A204.1 (cell line): ENCODE results near the gene M1AP.
"Not testable (repeated sequence)": the region's sequence is repeated elsewhere in the genome, so short reads cannot be mapped to it uniquely, and the experiment has no call there.

Experiments used
- FAIRE-seq: peaks from 2 replicates; lab custom pipeline; 2012; peaks lifted over from hg19 to GRCh38; lab: Jason Lieb, UNC

Gene M1AP

GRCh38 chr2:74646834-74647482 lies 1.2 kb downstream of the M1AP start:
- no peak for FAIRE-seq

GRCh38 chr2:74646201-74646600 lies 1.9 kb downstream of the M1AP start:
- peak; percentile 96 for FAIRE-seq

- FAIRE-seq = peak; percentile 96
These were observed 2.8 kb downstream of the M1AP start for GRCh38 chr2:74645344-74645743.

GRCh38 chr2:74639550-74639949 lies 8.6 kb downstream of the M1AP start:
- no peak for FAIRE-seq

- no peak for FAIRE-seq
These were observed 15.2 kb downstream of the M1AP start for GRCh38 chr2:74632939-74633312.

GRCh38 chr2:74632209-74632938 lies 15.8 kb downstream of the M1AP start:
- peak; percentile 93 for FAIRE-seq

GRCh38 chr2:74630454-74630853 lies 17.7 kb downstream of the M1AP start:
- not testable (repeated sequence) for FAIRE-seq

GRCh38 chr2:74628538-74629105 lies 19.5 kb downstream of the M1AP start:
- FAIRE-seq = peak; percentile 54

GRCh38 chr2:74625658-74626425 lies 22.3 kb downstream of the M1AP start:
- no peak for FAIRE-seq

- FAIRE-seq = no peak
These were observed 27.5 kb downstream of the M1AP start for GRCh38 chr2:74620671-74621070.

- no peak for FAIRE-seq
These were observed 28.4 kb downstream of the M1AP start for GRCh38 chr2:74619651-74620297.

GRCh38 chr2:74618410-74619083 lies 29.6 kb downstream of the M1AP start:
- no peak for FAIRE-seq

- no peak for FAIRE-seq
These were observed 31.0 kb downstream of the M1AP start for GRCh38 chr2:74617122-74617521.

- FAIRE-seq = no peak
These were observed 41.2 kb downstream of the M1AP start for GRCh38 chr2:74606927-74607326.

- no peak for FAIRE-seq
These were observed 44.7 kb downstream of the M1AP start for GRCh38 chr2:74603282-74604000.

GRCh38 chr2:74602586-74603281 lies 45.4 kb downstream of the M1AP start:
- no peak for FAIRE-seq

GRCh38 chr2:74599676-74600075 lies 48.5 kb downstream of the M1AP start:
- FAIRE-seq = no peak

GRCh38 chr2:74597410-74597809 lies 50.7 kb downstream of the M1AP start:
- no peak for FAIRE-seq

GRCh38 chr2:74596584-74596983 lies 51.5 kb downstream of the M1AP start:
- FAIRE-seq = no peak
